HepG2 (cell line): ENCODE results near the gene AAMP. TPM values are rescaled to one million over a fixed set of nuclear protein-coding genes. Genes with fewer than 3 reads are reported as not detected.

Experiments
- ELF3 ChIP-seq: IDR thresholded peaks from 2 replicates; pipeline ENCODE4 v1.6.1; 2016; ENCODE audit warnings: missing genetic modification reagents, missing compliant biosample characterization
- KLF11 ChIP-seq: IDR thresholded peaks from 2 replicates; pipeline ENCODE4 v1.6.1; 2016; ENCODE audit warnings: missing compliant biosample characterization
- MYC ChIP-seq: sonication (generic); formaldehyde crosslinking; IDR thresholded peaks from 2 replicates; pipeline ENCODE4 v1.9.0; 2021; ENCODE audit warnings: missing genetic modification reagents, borderline replicate concordance
- RORA ChIP-seq: sonication (generic); formaldehyde crosslinking; IDR thresholded peaks from 2 replicates; pipeline ENCODE4 v1.5.0; 2020; ENCODE audit warnings: mild to moderate bottlenecking, missing genetic modification reagents, moderate library complexity
- SCMH1 ChIP-seq: sonication (generic); formaldehyde crosslinking; IDR thresholded peaks from 2 replicates; pipeline ENCODE4 v1.9.0; 2021; ENCODE audit warnings: missing genetic modification reagents, mild to moderate bottlenecking, borderline replicate concordance
- SIX4 ChIP-seq: sonication (generic); formaldehyde crosslinking; IDR thresholded peaks from 2 replicates; pipeline ENCODE4 v1.4.0; 2020; ENCODE audit warnings: missing genetic modification reagents
- TAF1 ChIP-seq: sonication (generic); formaldehyde crosslinking; IDR thresholded peaks from 2 replicates; pipeline ENCODE4 v1.4.0; 2020; ENCODE audit warnings: missing genetic modification reagents
- ZBTB3 ChIP-seq: sonication (generic); formaldehyde crosslinking; IDR thresholded peaks from 2 replicates; pipeline ENCODE4 v1.4.0; 2020; ENCODE audit warnings: low read depth, mild to moderate bottlenecking, moderate library complexity, missing genetic modification reagents, borderline replicate concordance
- ZNF225 ChIP-seq: sonication (generic); formaldehyde crosslinking; IDR thresholded peaks from 2 replicates; pipeline ENCODE4 v1.4.0; 2020; ENCODE audit warnings: mild to moderate bottlenecking, missing genetic modification reagents
- ZNF326 ChIP-seq: sonication (generic); formaldehyde crosslinking; IDR thresholded peaks from 2 replicates; pipeline ENCODE4 v1.4.0; 2020; ENCODE audit warnings: missing genetic modification reagents, borderline replicate concordance
- ZNF335 ChIP-seq: sonication (generic); formaldehyde crosslinking; IDR thresholded peaks from 2 replicates; pipeline ENCODE4 v1.4.0; 2020; ENCODE audit warnings: missing genetic modification reagents
- ZNF570 ChIP-seq: sonication (generic); formaldehyde crosslinking; IDR thresholded peaks from 2 replicates; pipeline ENCODE4 v1.4.0; 2020; ENCODE audit warnings: mild to moderate bottlenecking, missing genetic modification reagents, borderline replicate concordance
- ZNF607 ChIP-seq: sonication (generic); formaldehyde crosslinking; IDR thresholded peaks from 2 replicates; pipeline ENCODE4 v1.5.1; 2020; ENCODE audit warnings: missing genetic modification reagents, mild to moderate bottlenecking, borderline replicate concordance
- ZNF678 ChIP-seq: sonication (generic); formaldehyde crosslinking; IDR thresholded peaks from 2 replicates; pipeline ENCODE4 v1.4.0; 2020; ENCODE audit warnings: mild to moderate bottlenecking, missing genetic modification reagents
- ZNF7 ChIP-seq: IDR thresholded peaks from 2 replicates; pipeline ENCODE4 v1.6.1; 2016; ENCODE audit warnings: missing biosample characterization, missing genetic modification reagents
- polyA plus RNA-seq, 8 experiments: library from polyadenylated mRNA; depleted of rRNA in 3 of 8; stranded (reverse) in 7 of 8; unstranded in 1 of 8; fragments of >200 nt; fragmentation: Illumina TruSeq in 4 of 8; extraction: Trizol in 4 of 8; gene quantifications; 2 replicates each; pipeline versions ENCODE4 v1.2.1 to v1.2.3, GENCODE V29; 2011 to 2016; ENCODE audit warnings: low read depth in 4 of 8, missing spikeins in 1 of 8, mixed read lengths in 1 of 8; ENCODE audit not compliant: insufficient read depth in 1 of 8
- total RNA-seq, 5 experiments: library from RNA; depleted of rRNA; stranded (reverse); fragments of >200 nt; fragmentation: Illumina TruSeq; extraction: Trizol; gene quantifications; 2 replicates each; pipeline ENCODE4 v1.2.3, GENCODE V29; 2016; ENCODE audit warnings: low read depth in 1 of 5
- TF ChIP-seq, protein P1 (sequence below): sonication (generic); formaldehyde crosslinking; IDR thresholded peaks from 2 replicates; pipeline ENCODE4 v1.8.0; 2022; ENCODE audit warnings: mild to moderate bottlenecking, missing genetic modification reagents, moderate library complexity
- TF ChIP-seq, protein P2 (sequence below): sonication (generic); IDR thresholded peaks from 2 replicates; pipeline ENCODE4 v1.6.1; 2016; ENCODE audit warnings: low read depth, borderline replicate concordance
- TF ChIP-seq, protein P3 (sequence below): sonication (generic); formaldehyde crosslinking; IDR thresholded peaks from 2 replicates; pipeline ENCODE4 v1.4.0; 2020; ENCODE audit warnings: missing genetic modification reagents, mild to moderate bottlenecking, borderline replicate concordance
- TF ChIP-seq, protein P4 (sequence below): sonication (generic); formaldehyde crosslinking; IDR thresholded peaks from 2 replicates; pipeline ENCODE4 v1.9.0; 2021; ENCODE audit warnings: missing genetic modification reagents, borderline replicate concordance
- TF ChIP-seq, protein P5 (sequence below): sonication (generic); formaldehyde crosslinking; IDR thresholded peaks from 2 replicates; pipeline ENCODE4 v1.4.0; 2020; ENCODE audit warnings: missing genetic modification reagents

AAMP gene
- total and polyA plus RNA-seq, 2 of the 13 experiments (the other 11 are each of a cell fraction or from before 2014, with no cell fraction given): 110 to 186 TPM

DNA sequence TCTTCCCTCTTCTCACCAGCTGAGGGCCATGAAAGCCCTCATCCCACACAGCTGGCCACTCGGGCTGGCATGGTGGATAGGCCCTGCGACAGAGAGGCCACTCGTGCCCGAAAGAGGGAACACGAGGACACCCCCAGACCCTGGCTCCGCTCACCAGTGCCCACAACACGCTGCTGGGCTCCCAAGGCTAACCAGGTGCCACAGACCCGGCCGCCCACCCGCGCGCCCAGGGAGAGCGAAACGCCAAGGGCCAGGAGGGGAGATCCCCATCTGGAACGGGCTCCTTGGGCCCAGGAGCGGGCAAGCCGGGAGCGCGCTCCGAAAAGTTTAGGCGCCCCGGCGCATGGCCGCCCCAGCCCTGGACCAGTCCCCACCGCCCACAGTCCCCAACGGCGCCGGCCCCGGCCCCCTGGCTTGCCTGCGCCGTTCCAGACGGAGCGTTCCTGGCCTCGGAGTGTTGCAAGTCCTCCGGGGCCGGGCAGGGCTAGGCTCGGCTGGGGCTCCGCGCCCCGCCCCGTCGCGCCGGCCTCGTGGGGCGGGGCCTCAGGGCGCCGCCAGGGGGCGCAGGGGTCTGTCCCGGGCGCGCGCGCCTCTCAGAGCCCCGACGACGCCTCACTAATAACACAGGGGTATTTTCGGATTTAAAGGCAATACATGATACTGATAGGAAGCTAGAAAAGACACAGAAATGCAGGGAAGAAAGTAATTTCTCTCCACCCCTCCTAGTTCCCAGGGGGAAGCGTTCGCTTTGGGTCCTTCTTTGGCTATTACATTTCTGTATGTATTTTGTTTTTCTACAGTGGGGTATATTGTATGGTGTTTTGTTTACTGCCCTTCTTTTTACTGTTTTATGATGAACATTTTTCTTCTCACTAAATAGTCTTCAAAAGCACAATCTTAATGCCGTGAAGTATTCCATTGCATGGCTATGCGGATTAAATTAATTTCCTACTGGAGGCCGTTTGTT lies 22.4 kb upstream of the AAMP start, which contains the start of gene TMBIM1 (continued):
- TF ChIP-seq, protein P1, sequence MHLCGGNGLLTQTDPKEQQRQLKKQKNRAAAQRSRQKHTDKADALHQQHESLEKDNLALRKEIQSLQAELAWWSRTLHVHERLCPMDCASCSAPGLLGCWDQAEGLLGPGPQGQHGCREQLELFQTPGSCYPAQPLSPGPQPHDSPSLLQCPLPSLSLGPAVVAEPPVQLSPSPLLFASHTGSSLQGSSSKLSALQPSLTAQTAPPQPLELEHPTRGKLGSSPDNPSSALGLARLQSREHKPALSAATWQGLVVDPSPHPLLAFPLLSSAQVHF (CRISPR knock-in tag): no peak
- TF ChIP-seq, protein P2, sequence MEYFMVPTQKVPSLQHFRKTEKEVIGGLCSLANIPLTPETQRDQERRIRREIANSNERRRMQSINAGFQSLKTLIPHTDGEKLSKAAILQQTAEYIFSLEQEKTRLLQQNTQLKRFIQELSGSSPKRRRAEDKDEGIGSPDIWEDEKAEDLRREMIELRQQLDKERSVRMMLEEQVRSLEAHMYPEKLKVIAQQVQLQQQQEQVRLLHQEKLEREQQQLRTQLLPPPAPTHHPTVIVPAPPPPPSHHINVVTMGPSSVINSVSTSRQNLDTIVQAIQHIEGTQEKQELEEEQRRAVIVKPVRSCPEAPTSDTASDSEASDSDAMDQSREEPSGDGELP: peak; percentile 67; the same call in 1 of the 2 replicates
- TF ChIP-seq ZBTB3 (CRISPR knock-in tag) (no peak), SCMH1 (CRISPR knock-in tag) (no peak), ZNF225 (CRISPR knock-in tag) (peak; percentile 68; the same call in 1 of the 2 replicates), ELF3 (peak; percentile 40), ZNF570 (CRISPR knock-in tag) (no peak), ZNF678 (CRISPR knock-in tag) (peak; percentile 90; the same call in 1 of the 2 replicates), ZNF326 (CRISPR knock-in tag) (no peak), SIX4 (CRISPR knock-in tag) (no peak), RORA (CRISPR knock-in tag) (no peak), TAF1 (peak; percentile 79), ZNF607 (CRISPR knock-in tag) (peak; percentile 93), KLF11 (0 out of 2 replicates have a peak, but pooled peaks have one; percentile 35), MYC (CRISPR knock-in tag) (peak; percentile 83), ZNF7 (CRISPR knock-in tag) (no peak), ZNF335 (CRISPR knock-in tag) (no peak; the same call in 1 of the 2 replicates)
- TF ChIP-seq, protein P3, sequence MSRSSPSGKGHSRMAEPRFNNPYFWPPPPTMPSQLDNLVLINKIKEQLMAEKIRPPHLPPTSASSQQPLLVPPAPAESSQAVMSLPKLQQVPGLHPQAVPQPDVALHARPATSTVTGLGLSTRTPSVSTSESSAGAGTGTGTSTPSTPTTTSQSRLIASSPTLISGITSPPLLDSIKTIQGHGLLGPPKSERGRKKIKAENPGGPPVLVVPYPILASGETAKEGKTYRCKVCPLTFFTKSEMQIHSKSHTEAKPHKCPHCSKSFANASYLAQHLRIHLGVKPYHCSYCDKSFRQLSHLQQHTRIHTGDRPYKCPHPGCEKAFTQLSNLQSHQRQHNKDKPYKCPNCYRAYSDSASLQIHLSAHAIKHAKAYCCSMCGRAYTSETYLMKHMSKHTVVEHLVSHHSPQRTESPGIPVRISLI: peak; percentile 59; the same call in 1 of the 2 replicates
- TF ChIP-seq, protein P4, sequence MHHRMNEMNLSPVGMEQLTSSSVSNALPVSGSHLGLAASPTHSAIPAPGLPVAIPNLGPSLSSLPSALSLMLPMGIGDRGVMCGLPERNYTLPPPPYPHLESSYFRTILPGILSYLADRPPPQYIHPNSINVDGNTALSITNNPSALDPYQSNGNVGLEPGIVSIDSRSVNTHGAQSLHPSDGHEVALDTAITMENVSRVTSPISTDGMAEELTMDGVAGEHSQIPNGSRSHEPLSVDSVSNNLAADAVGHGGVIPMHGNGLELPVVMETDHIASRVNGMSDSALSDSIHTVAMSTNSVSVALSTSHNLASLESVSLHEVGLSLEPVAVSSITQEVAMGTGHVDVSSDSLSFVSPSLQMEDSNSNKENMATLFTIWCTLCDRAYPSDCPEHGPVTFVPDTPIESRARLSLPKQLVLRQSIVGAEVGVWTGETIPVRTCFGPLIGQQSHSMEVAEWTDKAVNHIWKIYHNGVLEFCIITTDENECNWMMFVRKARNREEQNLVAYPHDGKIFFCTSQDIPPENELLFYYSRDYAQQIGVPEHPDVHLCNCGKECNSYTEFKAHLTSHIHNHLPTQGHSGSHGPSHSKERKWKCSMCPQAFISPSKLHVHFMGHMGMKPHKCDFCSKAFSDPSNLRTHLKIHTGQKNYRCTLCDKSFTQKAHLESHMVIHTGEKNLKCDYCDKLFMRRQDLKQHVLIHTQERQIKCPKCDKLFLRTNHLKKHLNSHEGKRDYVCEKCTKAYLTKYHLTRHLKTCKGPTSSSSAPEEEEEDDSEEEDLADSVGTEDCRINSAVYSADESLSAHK: peak; percentile 86; the same call in 1 of the 2 replicates
- TF ChIP-seq, protein P5, sequence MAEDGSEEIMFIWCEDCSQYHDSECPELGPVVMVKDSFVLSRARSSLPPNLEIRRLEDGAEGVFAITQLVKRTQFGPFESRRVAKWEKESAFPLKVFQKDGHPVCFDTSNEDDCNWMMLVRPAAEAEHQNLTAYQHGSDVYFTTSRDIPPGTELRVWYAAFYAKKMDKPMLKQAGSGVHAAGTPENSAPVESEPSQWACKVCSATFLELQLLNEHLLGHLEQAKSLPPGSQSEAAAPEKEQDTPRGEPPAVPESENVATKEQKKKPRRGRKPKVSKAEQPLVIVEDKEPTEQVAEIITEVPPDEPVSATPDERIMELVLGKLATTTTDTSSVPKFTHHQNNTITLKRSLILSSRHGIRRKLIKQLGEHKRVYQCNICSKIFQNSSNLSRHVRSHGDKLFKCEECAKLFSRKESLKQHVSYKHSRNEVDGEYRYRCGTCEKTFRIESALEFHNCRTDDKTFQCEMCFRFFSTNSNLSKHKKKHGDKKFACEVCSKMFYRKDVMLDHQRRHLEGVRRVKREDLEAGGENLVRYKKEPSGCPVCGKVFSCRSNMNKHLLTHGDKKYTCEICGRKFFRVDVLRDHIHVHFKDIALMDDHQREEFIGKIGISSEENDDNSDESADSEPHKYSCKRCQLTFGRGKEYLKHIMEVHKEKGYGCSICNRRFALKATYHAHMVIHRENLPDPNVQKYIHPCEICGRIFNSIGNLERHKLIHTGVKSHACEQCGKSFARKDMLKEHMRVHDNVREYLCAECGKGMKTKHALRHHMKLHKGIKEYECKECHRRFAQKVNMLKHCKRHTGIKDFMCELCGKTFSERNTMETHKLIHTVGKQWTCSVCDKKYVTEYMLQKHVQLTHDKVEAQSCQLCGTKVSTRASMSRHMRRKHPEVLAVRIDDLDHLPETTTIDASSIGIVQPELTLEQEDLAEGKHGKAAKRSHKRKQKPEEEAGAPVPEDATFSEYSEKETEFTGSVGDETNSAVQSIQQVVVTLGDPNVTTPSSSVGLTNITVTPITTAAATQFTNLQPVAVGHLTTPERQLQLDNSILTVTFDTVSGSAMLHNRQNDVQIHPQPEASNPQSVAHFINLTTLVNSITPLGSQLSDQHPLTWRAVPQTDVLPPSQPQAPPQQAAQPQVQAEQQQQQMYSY: peak; percentile 77
